GM23338 (cell line): ENCODE results near the gene CLIP2. TPM values are rescaled to one million over a fixed set of nuclear protein-coding genes. Genes with fewer than 3 reads are reported as not detected.

ENCODE experiments used
- ATAC-seq: fragments of 200-7000 bp; cut with Tn5 transposase; 3 replicates; pipeline ENCODE4 v1.9.1; 2020
- DNase-seq: peaks from one replicate; pipeline ENCODE4 v3.0.0-alpha.2; 2015; ENCODE audit warnings: low spot score
- H2AFZ ChIP-seq: fragments of 200-600 bp; sonication (generic); 2 replicates; pipeline ENCODE4 v1.8.0; 2016; ENCODE audit warnings: antibody characterized with exemption, mild to moderate bottlenecking, moderate library complexity
- H3F3A ChIP-seq: fragments of 200-600 bp; sonication (generic); replicated peaks from 2 replicates; pipeline ENCODE4 v1.8.0; 2017; ENCODE audit warnings: antibody characterized with exemption, mixed run types, low read depth
- H3K27ac ChIP-seq: fragments of 200-600 bp; sonication (generic); 2 replicates; pipeline ENCODE4 v1.6.1; 2016; ENCODE audit warnings: low read depth
- H3K27me3 ChIP-seq: fragments of 200-600 bp; sonication (generic); 2 replicates; pipeline ENCODE4 v1.8.0; 2016; ENCODE audit warnings: mild to moderate bottlenecking, mixed run types, moderate library complexity; ENCODE audit not compliant: insufficient read depth
- H3K36me3 ChIP-seq: fragments of 200-600 bp; sonication (generic); 2 replicates; pipeline ENCODE4 v1.8.0; 2016; ENCODE audit warnings: mild to moderate bottlenecking; ENCODE audit not compliant: insufficient read depth
- H3K4me1 ChIP-seq: fragments of 200-600 bp; sonication (generic); 2 replicates; pipeline ENCODE4 v1.8.0; 2016; ENCODE audit warnings: mild to moderate bottlenecking, moderate library complexity; ENCODE audit not compliant: insufficient read depth
- H3K4me2 ChIP-seq: fragments of 200-600 bp; sonication (generic); 2 replicates; pipeline ENCODE4 v1.7.1; 2017; ENCODE audit warnings: mixed run types
- H3K4me3 ChIP-seq: fragments of 200-600 bp; sonication (generic); 2 replicates; pipeline ENCODE4 v1.6.1; 2016; ENCODE audit warnings: mixed run types
- H3K79me2 ChIP-seq: fragments of 200-600 bp; sonication (generic); replicated peaks from 2 replicates; pipeline ENCODE4 v1.8.0; 2017; ENCODE audit warnings: mild to moderate bottlenecking; ENCODE audit not compliant: insufficient read depth
- H3K9me2 ChIP-seq: fragments of 200-600 bp; sonication (generic); 2 replicates; pipeline ENCODE4 v1.8.0; 2017; ENCODE audit not compliant: insufficient read depth
- H4K20me1 ChIP-seq: fragments of 200-600 bp; sonication (generic); replicated peaks from 2 replicates; pipeline ENCODE4 v1.8.0; 2017; ENCODE audit warnings: mild to moderate bottlenecking; ENCODE audit not compliant: insufficient read depth
- H3K27ac Mint-ChIP-seq: 2 replicates; pipeline ENCODE4 v1.8.0; 2020; ENCODE audit warnings: inconsistent platforms, mild to moderate bottlenecking, moderate library complexity, mixed read lengths
- H3K27me3 Mint-ChIP-seq: 3 replicates; pipeline ENCODE4 v1.8.0; 2022; ENCODE audit warnings: low read depth, mild to moderate bottlenecking, moderate library complexity, mixed read lengths, inconsistent platforms; ENCODE audit not compliant: insufficient read depth, poor library complexity
- H3K36me3 Mint-ChIP-seq: 3 replicates; pipeline ENCODE4 v1.8.0; 2021; ENCODE audit warnings: low read depth, mild to moderate bottlenecking, inconsistent platforms, moderate library complexity, mixed read lengths
- H3K4me1 Mint-ChIP-seq: 3 replicates; pipeline ENCODE4 v1.8.0; 2020; ENCODE audit warnings: mild to moderate bottlenecking, inconsistent platforms, mixed read lengths
- H3K4me3 Mint-ChIP-seq: 3 replicates; pipeline ENCODE4 v1.8.0; 2021; ENCODE audit warnings: moderate library complexity, mild to moderate bottlenecking, inconsistent platforms, mixed read lengths
- H3K9me3 Mint-ChIP-seq: 3 replicates; pipeline ENCODE4 v1.8.0; 2020; ENCODE audit warnings: moderate library complexity, mild to moderate bottlenecking, inconsistent platforms, mixed read lengths
- CTCF ChIP-seq, 2 experiments: fragments of 200-600 bp in 1 of 2; sonication (generic) in 1 of 2; conservative IDR thresholded peaks; 2 replicates each; pipeline versions ENCODE4 v1.5.1 to v1.6.1; 2016 to 2017; ENCODE audit warnings: antibody characterized with exemption in 2 of 2, low read depth in 2 of 2, mild to moderate bottlenecking in 2 of 2, moderate library complexity in 1 of 2
- EZH2phosphoT487 ChIP-seq: fragments of 200-600 bp; sonication (generic); IDR thresholded peaks from one replicate; pipeline ENCODE4 v1.8.1; 2018; ENCODE audit warnings: antibody characterized with exemption; ENCODE audit not compliant: unreplicated experiment
- NANOG ChIP-seq: IDR thresholded peaks from 2 replicates; pipeline ENCODE4 v1.6.1; 2016; ENCODE audit warnings: antibody characterized with exemption, borderline replicate concordance
- STAT1 ChIP-seq: IDR thresholded peaks from one replicate; pipeline ENCODE4 v1.6.1; 2016; ENCODE audit warnings: antibody characterized with exemption; ENCODE audit not compliant: unreplicated experiment
- ZNF331 ChIP-seq: fragments of 250-450 bp; sonication (Bioruptor Pico); IDR thresholded peaks from 2 replicates; pipeline ENCODE4 v1.5.0; 2020; ENCODE audit warnings: low read depth, mild to moderate bottlenecking, moderate library complexity
- ZNF462 ChIP-seq: fragments of 250-450 bp; sonication (Bioruptor Pico); IDR thresholded peaks from 2 replicates; pipeline ENCODE4 v1.5.0; 2020; ENCODE audit warnings: mild to moderate bottlenecking, moderate library complexity
- polyA plus RNA-seq: library from polyadenylated mRNA; unstranded; fragments of >200 nt; fragmentation: Nextera tagmentation; extraction: Ambion mirVana; gene quantifications from 2 replicates; pipeline ENCODE4 v1.2.1, GENCODE V29; 2016
- total RNA-seq: library from RNA; depleted of rRNA; stranded (reverse); fragments of >200 nt; shearing (Covaris generic); gene quantifications from 2 replicates; pipeline ENCODE4 v1.2.3, GENCODE V29; 2014
- TF ChIP-seq, protein P1 (sequence below): IDR thresholded peaks from one replicate; pipeline ENCODE4 v1.6.1; 2018; ENCODE audit warnings: antibody characterized with exemption; ENCODE audit not compliant: unreplicated experiment

The CLIP2 gene
- total and polyA plus RNA-seq, 2 experiments from 2014 or later, result 8.1 to 51.9 TPM

GRCh38 chr7:74329225-74329624 lies 40.0 kb downstream of the CLIP2 start (continued):
- no peak for TF ChIP-seq ZNF462 (CRISPR knock-in tag)
- no peak for TF ChIP-seq ZNF331
- no peak for TF ChIP-seq EZH2phosphoT487
- TF ChIP-seq STAT1, result no peak
- TF ChIP-seq NANOG, result no peak
- no peak for TF ChIP-seq CTCF (conservative IDR thresholded peaks at IDR 0.05; ENCODE audit: low read depth in 2 of 2)

GRCh38 chr7:74332373-74333176 lies 43.4 kb downstream of the CLIP2 start:
- H3F3A ChIP-seq, result no peaks in the 10 kb centered on the region
- peaks cover 3% of the 10 kb centered on the region; the same call in 1 of the 2 replicates for H4K20me1 ChIP-seq
- no peaks in the 10 kb centered on the region for H3K27me3 ChIP-seq
- no peak overlapping the region for H3K27ac ChIP-seq
- Mint-ChIP-seq H3K9me3 (no peaks in the 10 kb centered on the region; the same call in 2 of the 3 replicates), H3K36me3 (peaks cover 11% of the 10 kb centered on the region), H3K4me3 (no peak overlapping the region), H3K4me1 (no peaks in the 10 kb centered on the region), H3K27ac (no peak overlapping the region), H3K27me3 (peaks cover 3% of the 10 kb centered on the region)
- H2AFZ ChIP-seq, result no peak overlapping the region
- H3K79me2 ChIP-seq, result no peaks in the 10 kb centered on the region
- H3K4me2 ChIP-seq, result no peak overlapping the region
- H3K4me1 ChIP-seq, result no peaks in the 10 kb centered on the region
- DNase-seq (no peak), ATAC-seq (no peak)
- H3K9me2 ChIP-seq, result no peaks in the 10 kb centered on the region
- H3K4me3 ChIP-seq, result no peak overlapping the region
- H3K36me3 ChIP-seq, result no peaks in the 10 kb centered on the region
- TF ChIP-seq, protein P1, sequence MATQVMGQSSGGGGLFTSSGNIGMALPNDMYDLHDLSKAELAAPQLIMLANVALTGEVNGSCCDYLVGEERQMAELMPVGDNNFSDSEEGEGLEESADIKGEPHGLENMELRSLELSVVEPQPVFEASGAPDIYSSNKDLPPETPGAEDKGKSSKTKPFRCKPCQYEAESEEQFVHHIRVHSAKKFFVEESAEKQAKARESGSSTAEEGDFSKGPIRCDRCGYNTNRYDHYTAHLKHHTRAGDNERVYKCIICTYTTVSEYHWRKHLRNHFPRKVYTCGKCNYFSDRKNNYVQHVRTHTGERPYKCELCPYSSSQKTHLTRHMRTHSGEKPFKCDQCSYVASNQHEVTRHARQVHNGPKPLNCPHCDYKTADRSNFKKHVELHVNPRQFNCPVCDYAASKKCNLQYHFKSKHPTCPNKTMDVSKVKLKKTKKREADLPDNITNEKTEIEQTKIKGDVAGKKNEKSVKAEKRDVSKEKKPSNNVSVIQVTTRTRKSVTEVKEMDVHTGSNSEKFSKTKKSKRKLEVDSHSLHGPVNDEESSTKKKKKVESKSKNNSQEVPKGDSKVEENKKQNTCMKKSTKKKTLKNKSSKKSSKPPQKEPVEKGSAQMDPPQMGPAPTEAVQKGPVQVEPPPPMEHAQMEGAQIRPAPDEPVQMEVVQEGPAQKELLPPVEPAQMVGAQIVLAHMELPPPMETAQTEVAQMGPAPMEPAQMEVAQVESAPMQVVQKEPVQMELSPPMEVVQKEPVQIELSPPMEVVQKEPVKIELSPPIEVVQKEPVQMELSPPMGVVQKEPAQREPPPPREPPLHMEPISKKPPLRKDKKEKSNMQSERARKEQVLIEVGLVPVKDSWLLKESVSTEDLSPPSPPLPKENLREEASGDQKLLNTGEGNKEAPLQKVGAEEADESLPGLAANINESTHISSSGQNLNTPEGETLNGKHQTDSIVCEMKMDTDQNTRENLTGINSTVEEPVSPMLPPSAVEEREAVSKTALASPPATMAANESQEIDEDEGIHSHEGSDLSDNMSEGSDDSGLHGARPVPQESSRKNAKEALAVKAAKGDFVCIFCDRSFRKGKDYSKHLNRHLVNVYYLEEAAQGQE, result no peak
- no peak for TF ChIP-seq STAT1
